HG03097 (cell line): ENCODE measurements around the gene ZNF497.
"Not testable (repeated sequence)": the region's sequence is repeated elsewhere in the genome, so short reads cannot be mapped to it uniquely, and the experiment has no call there.

Experiments used
- ATAC-seq: cut with Tn5 transposase; IDR thresholded peaks from one replicate; pipeline ENCODE4 v1.9.1; 2021; ENCODE audit not compliant: unreplicated experiment, low FRiP score

The ZNF497 gene

DNA sequence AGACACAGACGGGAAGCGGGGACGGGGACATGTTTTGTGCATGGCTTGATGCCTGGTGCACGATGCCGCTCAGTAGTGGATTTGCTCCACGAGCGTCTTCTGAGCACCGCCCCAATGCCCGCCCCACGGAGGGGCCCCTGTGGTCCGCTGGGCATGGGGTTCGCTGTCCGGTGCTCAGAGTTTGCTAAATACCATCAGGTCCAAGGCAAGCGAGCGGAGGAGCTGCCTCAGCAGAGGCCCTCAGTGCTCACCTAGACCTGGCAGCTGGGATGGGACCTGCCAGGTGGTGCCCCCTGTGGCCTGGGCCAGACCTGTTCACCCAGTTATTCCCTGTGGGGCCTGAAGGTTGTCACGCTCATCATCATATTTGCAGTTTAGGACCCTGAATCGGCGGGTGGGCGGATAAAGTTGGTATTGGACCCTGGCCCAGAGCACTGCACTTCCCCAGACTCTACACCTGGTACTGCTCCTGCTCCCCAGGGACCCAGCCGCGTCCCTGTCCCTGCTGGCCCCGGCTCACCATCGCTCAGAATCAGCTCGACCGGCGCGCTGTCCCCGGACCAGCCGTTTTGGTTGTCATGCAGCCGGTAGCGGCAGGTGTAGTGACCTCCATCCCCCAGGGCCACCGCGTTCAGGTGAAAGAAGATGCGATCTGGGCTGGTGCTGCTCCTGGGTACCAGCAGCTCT is 11.5 kb downstream of the ZNF497 start:
- ATAC-seq = no peak

DNA sequence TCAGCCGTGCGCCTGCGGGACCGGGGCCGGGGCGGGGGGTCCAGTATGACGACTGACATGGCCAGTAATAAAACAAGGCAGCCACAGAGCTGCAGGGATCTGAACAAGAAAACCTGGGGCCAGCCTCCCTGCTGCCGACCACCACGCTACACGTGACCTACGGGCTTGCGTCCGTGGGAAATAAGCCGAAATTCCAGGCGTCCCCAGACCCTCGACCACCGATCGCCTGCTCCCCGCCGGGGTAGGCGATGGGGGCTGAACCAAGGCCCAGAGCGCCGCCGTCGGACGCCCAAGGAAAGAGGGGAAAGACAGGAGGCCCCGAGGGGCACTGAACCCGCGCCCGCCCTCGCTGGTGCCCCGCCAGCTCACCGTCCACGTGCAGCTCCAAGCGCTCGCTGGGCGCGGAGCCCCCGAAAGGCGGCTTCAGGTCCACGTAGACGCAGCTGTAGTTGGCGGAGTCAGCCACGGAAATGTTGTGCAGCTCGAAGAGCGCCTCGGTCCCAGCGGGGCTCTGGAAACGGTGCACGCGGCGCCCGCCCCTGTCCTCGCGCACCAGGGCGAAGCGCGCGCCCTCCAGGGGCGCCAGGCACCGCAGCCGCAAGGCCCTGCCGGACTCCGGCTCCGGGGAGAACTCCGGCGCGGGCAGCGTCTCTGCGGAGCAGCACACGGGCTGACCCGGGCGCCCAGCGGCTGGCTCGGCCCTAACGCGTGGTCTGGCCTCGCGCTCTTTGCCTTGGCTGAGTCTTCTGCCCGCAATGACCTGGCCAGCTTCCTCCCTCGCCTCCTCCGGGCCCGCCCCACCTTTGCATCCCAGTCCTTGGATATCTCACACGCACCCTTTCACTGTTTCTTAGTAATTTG is 12.3 kb downstream of the ZNF497 start:
- ATAC-seq = no peak

GRCh38 chr19:58349590-58349989 is 13.0 kb downstream of the ZNF497 start:
- ATAC-seq = no peak

GRCh38 chr19:58348080-58348479 is 14.5 kb downstream of the ZNF497 start:
- not testable (repeated sequence) for ATAC-seq

DNA sequence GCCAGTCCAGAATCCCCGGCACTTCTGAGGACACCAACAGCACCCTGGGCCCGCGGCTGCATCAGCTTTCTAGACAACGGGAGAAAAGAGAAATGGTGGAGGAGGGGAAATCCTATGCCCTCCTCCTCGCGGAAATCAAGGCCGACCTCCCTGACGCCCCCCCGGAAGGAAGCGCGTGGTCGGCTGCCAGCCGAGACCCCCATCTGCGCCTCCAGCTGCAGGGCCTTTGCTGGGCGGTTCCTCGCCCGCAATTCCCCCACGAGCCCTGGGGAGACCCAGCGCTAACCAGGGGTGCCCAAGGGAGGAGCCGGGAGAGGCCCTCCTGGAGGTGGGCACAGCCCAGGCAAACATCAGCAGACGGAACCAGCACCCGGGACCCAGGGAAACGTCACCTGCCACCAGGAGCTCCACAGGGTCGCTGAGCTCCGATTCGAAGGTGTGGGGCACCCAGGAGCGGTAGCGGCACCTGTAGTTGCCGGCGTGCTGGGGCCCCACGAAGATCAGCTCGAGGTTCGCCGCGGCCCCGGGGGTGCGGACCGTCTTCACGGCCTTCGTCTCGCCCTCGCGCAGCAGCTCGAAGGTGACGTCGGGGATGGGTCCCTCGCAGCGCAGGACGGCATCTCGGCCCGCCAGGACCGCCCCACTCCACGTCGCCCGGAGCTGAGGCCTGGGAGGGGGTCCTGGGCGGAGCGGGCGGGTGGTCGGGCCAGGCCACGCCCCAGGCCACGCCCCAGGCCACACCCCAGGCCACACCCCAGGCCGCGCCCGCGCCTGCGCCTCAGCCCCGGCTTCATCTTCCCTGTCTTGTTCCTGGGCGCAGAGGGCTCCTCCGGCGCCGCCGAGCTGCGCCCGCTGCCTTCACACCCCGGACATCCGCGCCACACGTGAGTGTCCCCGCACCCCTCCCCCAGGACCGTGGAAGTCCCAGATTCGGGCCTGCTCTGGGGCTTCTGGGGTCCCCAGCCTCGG is 15.3 kb downstream of the ZNF497 start:
- ATAC-seq = peak; percentile 64

GRCh38 chr19:58345558-58345957 is 17.0 kb downstream of the ZNF497 start:
- no peak for ATAC-seq

DNA sequence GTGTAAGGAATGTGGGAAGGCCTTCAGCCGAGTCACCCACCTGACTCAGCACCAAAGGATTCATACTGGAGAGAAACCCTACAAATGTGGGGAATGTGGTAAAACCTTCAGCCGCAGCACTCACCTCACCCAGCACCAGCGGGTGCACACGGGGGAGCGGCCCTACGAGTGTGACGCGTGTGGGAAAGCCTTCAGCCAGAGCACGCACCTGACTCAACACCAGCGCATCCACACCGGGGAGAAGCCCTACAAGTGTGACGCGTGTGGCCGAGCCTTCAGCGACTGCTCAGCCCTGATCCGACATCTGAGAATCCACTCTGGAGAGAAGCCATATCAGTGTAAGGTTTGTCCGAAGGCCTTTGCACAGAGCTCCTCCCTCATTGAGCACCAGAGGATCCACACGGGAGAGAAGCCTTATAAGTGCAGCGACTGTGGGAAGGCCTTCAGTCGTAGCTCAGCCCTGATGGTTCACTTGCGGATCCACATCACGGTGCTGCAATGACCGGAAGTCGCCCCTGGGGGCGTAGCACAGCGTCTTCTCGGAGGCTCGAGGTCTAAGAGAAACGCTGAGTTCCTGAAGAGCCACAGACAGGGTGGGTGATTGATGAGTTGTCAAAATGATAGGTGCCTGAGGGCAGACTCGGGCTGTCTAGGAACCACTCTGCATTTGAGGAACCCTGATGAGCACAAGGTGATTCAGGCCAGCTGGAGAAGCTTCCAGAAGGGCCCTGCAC is 23.6 kb downstream of the ZNF497 start:
- ATAC-seq = no peak

- ATAC-seq = no peak
Measured at GRCh38 chr19:58338336-58338735, 24.2 kb downstream of the ZNF497 start.

- no peak for ATAC-seq
Measured at GRCh38 chr19:58336820-58337219, 25.7 kb downstream of the ZNF497 start.

GRCh38 chr19:58336216-58336615 is 26.3 kb downstream of the ZNF497 start:
- ATAC-seq = no peak

- no peak for ATAC-seq
Measured at GRCh38 chr19:58335630-58336029, 26.9 kb downstream of the ZNF497 start.

GRCh38 chr19:58334691-58335249 is 27.8 kb downstream of the ZNF497 start:
- no peak for ATAC-seq

GRCh38 chr19:58332697-58333096 is 29.9 kb downstream of the ZNF497 start:
- no peak for ATAC-seq

- no peak for ATAC-seq
Measured at GRCh38 chr19:58330458-58330857, 32.1 kb downstream of the ZNF497 start.

DNA sequence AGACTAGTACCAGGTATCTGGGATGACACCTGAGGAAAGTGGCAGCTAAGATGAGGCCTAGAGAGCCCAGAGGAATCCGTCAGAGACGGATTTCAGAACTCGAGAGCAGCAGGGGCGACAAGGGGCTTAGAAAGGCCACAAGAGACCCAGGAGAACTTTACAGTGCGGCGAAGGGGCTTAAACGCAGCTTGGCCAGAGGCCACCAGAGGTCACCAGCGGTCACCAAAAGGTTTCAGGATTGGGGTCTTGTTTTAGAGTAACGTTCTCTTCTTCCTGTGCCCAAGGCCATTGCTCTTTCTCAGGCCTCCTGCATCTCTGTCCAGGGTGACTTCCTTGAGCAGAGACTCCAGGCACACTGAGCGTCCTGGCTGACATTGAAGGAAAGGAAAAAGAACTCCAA is 33.6 kb downstream of the ZNF497 start:
- no peak for ATAC-seq

DNA sequence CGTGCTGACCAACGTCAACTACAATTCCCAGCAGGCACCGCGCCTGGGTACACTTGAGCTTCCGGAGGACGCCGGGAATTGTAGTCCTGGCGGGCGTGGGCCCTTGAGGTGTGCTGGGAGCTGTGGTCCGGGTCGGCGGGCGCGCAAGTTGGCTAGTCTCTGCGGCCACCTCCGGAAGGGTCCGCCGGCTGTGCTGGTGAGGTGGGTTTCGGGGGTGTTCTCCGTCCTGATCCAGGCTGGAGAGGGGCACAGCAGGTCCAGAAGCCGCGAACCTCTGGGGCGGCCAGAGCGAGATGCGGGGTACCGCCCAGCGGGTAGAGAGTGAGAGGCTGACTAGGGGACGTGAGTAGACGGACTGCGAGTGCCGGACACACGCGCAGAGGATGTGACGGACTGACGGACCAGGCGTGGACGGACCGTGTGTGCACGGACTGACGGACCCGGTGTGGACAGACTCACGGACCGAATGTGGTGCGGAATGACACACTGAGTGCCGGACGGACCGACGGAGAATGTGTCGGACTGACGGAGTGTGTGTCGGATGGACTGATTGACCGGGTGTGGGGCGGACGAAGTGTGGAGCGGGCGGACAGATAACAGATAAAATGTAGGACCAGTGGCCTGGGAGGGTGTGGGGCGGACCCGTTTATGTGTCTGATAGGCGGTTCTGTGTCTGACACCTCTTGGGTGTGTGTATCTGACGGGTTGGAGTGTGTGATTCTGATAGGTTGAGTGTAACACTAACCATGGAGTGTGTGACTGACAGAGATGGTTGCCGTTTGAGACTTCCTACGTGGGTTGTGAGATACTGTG is 35.4 kb downstream of the ZNF497 start, which contains the start of gene ZSCAN22:
TSS of gene ZSCAN22 (plus strand) at position 81 of the 813 bp plus-strand sequence. CDS start 7,809 bp downstream, outside the sequence.
- peak; percentile 83 for ATAC-seq

DNA sequence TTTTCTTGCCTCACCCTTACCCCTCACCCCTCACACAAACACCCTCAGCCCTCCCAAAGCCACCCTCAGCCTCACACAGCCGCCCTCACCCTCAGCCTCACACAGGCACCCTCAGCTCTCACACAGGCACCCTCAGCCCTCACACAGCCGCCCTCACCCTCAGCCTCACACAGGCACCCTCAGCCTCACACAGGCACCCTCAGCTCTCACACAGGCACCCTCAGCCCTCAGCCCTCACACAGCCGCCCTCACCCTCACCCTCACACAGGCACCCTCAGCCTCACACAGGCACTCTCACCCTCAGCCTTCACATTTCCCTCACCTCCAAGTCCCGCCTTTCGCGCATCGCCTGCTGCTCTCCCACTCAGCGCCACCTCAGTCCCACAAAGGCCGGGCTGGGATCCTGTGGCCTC is 36.0 kb downstream of the ZNF497 start:
- ATAC-seq = no peak

GRCh38 chr19:58325311-58326022 is 37.1 kb downstream of the ZNF497 start:
- no peak for ATAC-seq
